GM12891 (cell line): ENCODE results near the gene NFE2L2.
"Not testable (repeated sequence)": the region's sequence is repeated elsewhere in the genome, so short reads cannot be mapped to it uniquely, and the experiment has no call there.

Source experiments
- DNase-seq: peaks from one replicate; pipeline ENCODE4 v3.0.0; 2011; ENCODE audit warnings: low spot score; ENCODE audit not compliant: insufficient read length
- FAIRE-seq: peaks from 2 replicates; lab custom pipeline; 2011; peaks lifted over from hg19 to GRCh38; lab: Jason Lieb, UNC
- PAX5 ChIP-seq: IDR thresholded peaks from 2 replicates; pipeline ENCODE4 v1.6.1; 2011; ENCODE audit warnings: low read length, moderate library complexity, mild to moderate bottlenecking; ENCODE audit not compliant: insufficient read depth, severe bottlenecking
- POLR2A ChIP-seq: IDR thresholded peaks from 2 replicates; pipeline ENCODE4 v1.6.1; 2011; ENCODE audit warnings: low read depth, low read length, control low read depth
- POLR2AphosphoS5 ChIP-seq: IDR thresholded peaks from 2 replicates; pipeline ENCODE4 v1.6.1; 2011; ENCODE audit warnings: low read depth, low read length, control low read depth
- POU2F2 ChIP-seq: IDR thresholded peaks from 2 replicates; pipeline ENCODE4 v1.6.1; 2011; ENCODE audit warnings: low read depth, mild to moderate bottlenecking, control low read depth, low read length, moderate library complexity
- SPI1 ChIP-seq: IDR thresholded peaks from 2 replicates; pipeline ENCODE4 v1.6.1; 2011; ENCODE audit warnings: low read depth, low read length, control low read depth
- TAF1 ChIP-seq: IDR thresholded peaks from 2 replicates; pipeline ENCODE4 v1.6.1; 2011; ENCODE audit warnings: low read depth, low read length, control low read depth

NFE2L2 gene

DNA sequence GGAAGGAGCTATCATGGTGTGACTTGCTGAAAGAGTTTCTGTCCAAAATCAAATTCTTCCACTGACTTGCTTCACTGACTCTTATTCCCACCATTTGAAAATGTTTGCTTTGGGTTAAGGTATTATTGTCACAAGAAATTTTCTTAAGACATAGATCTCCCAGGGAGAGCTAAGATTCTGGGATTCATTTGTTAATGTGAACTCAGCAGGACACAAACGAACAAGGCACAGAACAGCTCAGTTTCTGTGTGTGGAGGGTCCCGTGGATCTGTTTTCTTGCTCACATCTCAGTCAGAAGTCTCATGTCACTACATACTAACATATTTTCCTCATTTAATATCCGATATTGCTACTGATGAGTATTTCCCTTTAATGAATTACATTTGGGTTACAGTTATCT, 60.1 kb downstream of the NFE2L2 start:
- TF ChIP-seq POLR2A: no peak
- no peak for TF ChIP-seq POLR2AphosphoS5
- no peak for TF ChIP-seq SPI1
- TF ChIP-seq PAX5: no peak
- no peak for TF ChIP-seq POU2F2
- no peak for TF ChIP-seq TAF1
- no peak for FAIRE-seq
- no peak for DNase-seq

- DNase-seq: no peak
- no peak for FAIRE-seq
- no peak for TF ChIP-seq POU2F2
- TF ChIP-seq SPI1: no peak
- TF ChIP-seq POLR2AphosphoS5: no peak
- TF ChIP-seq TAF1: no peak
Measured at GRCh38 chr2:177201919-177202346, 62.6 kb downstream of the NFE2L2 start.

DNA sequence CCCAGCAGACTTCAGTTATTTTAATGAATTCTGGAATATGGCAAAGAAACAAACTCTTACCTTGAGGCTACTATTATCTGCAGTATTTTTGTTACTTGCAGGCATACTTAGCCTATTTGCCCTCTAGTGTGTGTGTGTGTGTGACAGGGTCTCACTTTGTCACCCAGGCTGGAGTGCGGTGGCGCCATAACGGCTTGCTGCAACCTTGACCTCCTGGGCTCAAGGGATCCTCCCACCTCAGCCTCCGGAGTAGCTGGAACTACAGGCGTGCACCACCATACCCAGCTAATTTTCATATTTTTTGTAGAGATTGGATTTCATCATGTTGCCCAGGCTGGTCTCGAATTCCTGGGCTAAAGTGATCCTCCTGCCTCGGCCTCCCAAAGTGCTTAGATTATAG, 64.1 kb downstream of the NFE2L2 start:
- not testable (repeated sequence) for FAIRE-seq

GRCh38 chr2:177195194-177195593, 69.3 kb downstream of the NFE2L2 start:
- TF ChIP-seq PAX5 (no peak), TAF1 (no peak), SPI1 (no peak), POLR2A (no peak), POLR2AphosphoS5 (no peak), POU2F2 (no peak)
- DNase-seq (no peak), FAIRE-seq (no peak)

More for the DNA sequence above, 64.1 kb downstream of the NFE2L2 start:
- DNase-seq: not testable (repeated sequence)

GRCh38 chr2:177193240-177193639, 71.3 kb downstream of the NFE2L2 start:
- DNase-seq: no peak
- TF ChIP-seq POLR2AphosphoS5: no peak
- no peak for FAIRE-seq

- FAIRE-seq: no peak
- TF ChIP-seq POU2F2 (no peak), POLR2A (no peak), SPI1 (no peak), PAX5 (no peak)
Measured at GRCh38 chr2:177192788-177193187, 71.7 kb downstream of the NFE2L2 start.

DNA sequence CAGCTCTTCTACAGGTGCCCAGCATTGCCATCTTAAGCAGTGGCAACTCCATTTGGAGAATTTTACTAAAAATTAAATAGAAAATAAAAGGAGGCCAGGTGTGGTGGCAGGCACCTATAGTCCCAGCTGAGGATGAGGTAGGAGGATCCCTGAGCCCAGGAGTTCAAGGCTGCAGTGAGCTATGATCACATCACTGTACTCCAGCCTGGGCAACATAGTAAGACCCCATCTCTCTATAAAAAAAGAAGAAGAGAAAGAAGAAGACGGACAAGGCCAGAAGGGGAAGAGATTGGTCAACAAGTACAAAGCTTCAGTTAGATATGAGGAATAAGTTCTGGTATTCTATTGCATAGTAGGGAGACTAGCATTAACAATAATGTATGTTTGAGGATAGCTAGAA, 73.6 kb downstream of the NFE2L2 start:
- no peak for DNase-seq
- no peak for FAIRE-seq
- TF ChIP-seq PAX5 (no peak), TAF1 (no peak), POLR2AphosphoS5 (no peak), POLR2A (no peak), POU2F2 (no peak), SPI1 (no peak)

More at GRCh38 chr2:177192788-177193187, 71.7 kb downstream of the NFE2L2 start:
- no peak for DNase-seq

DNA sequence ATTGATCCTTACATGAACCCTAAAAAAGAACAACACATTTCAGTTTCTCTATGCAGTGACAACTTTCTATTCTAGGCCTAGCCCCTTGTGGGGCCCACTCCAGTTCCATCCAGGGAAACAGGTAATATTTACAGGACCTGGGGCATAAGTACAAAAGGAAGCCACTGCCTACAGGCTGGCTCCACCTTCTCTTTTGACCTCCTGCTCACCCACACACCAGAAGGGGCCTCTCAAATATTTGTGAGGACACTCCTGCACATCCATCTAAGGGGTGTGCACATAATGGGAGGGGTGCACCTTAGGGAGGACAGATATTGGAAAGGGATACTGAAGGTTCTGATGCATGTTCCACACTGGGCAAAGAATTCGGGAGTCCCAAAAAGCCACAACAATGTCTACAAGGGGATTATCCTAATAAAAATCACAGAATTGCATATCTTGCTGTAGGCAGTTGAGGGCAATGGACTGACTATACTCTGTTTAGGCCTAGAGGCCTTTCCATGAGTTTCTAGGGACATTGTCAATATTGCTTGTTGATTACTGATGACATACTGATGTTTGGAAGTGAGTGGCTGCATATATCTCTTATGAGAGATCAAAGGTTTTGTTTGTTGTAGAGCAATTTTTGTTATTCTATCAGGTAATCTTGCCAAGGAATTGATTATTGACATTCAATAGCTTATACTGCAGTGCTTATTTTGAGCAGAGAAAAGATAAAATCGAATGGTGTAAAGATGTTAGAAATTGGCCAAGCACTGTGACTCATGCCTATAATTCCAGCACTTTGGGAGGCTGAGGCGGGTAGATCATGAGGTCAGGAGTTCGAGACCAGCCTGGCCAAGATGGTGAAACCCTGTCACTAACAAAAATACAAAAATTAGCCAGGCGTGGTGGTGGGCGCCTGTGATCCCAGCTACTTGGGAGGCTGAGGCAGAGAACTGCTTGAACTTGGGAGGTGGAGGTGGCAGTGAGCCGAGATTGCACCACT, 75.8 kb downstream of the NFE2L2 start:
- no peak for FAIRE-seq
- DNase-seq: no peak
- TF ChIP-seq SPI1 (no peak), TAF1 (no peak), POLR2AphosphoS5 (no peak), PAX5 (no peak), POU2F2 (no peak), POLR2A (no peak)

DNA sequence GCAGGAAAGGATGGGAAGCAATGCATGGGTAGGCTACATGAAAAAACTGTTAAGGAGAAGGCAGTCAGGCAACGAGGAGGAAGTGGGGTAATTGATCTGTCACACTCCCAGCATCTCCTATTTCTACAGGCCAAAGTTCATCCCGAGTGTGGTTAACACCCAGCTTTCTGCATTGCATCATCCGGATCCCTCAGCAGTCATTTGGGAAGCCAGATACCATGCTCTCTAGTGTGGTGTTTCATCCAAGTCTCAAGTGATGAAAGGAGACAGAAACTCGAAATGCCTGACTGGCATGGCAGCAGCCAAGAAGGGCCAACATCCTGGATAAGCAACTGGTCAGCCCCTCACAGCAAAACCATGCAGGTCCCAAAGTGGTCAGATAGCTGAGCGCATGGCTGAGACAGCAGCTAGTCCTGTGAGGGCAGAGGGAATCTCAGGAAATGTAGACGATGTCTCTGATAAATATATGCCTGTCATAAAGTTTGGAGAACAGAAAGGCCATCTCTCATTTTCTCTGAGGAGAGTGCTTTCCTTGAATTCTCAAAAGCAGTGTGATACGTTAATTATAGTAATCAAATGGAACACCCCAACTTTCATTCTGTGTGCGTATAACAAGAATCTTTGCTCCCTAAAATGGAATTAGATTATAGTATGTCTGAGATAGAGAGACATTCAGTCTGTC, 76.8 kb downstream of the NFE2L2 start:
- TF ChIP-seq POLR2AphosphoS5: no peak
- no peak for TF ChIP-seq POLR2A
- TF ChIP-seq SPI1: no peak
- TF ChIP-seq POU2F2: no peak
- TF ChIP-seq TAF1: no peak
- TF ChIP-seq PAX5: no peak
- FAIRE-seq (no peak), DNase-seq (no peak)

DNA sequence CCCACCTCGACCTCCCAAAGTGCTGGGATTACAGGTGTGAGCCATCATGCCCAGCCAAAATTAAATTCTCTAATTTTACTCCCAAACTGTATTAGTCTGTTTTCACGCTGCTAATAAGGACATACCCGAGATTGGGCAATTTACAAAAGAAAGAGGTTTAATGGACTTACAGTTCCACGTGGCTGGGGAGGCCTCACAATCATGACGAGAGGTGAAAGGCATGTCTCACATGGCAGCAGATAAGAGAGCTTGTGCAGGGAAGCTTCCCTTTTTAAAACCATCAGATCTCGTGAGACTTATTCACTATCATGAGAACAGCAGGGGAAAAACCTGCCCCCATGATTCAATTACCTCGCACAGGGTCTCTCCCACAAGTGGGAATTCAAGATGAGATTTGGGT, 78.5 kb downstream of the NFE2L2 start:
- FAIRE-seq, DNase-seq: not testable (repeated sequence)

GRCh38 chr2:177184606-177185005, 79.9 kb downstream of the NFE2L2 start:
- DNase-seq: no peak
- FAIRE-seq: no peak
- no peak for TF ChIP-seq POU2F2
- no peak for TF ChIP-seq POLR2AphosphoS5
- TF ChIP-seq PAX5: no peak

GRCh38 chr2:177183860-177184259, 80.7 kb downstream of the NFE2L2 start:
- DNase-seq: no peak
- FAIRE-seq: peak; percentile 38
- TF ChIP-seq TAF1 (no peak), POLR2A (no peak), POLR2AphosphoS5 (no peak), POU2F2 (no peak), PAX5 (no peak), SPI1 (no peak)
